Activated CD8-positive, alpha-beta memory T cell treated with anti-CD3 and anti-CD28 coated beads, Interleukin-2, amount 10 ng/mL, durations not matched to agents 7 days and 5 days (primary cell): Measurements from ENCODE around the gene TMF1. TPM values are rescaled to one million over a fixed set of nuclear protein-coding genes. Genes with fewer than 3 reads are reported as not detected.

ENCODE experiments used
- ATAC-seq: fragments of 150-1000 bp; cut with Tn5 transposase; one replicate; pipeline ENCODE4 v1.10.0; 2021; ENCODE audit warnings: moderate library complexity
- CTCF ChIA-PET: fragments of 350-600 bp; sonication (Branson Sonifier 250); formaldehyde crosslinking; loops from one replicate; lab custom pipeline; 2021; ENCODE audit warnings: antibody characterized with exemption; lab: Charles Lee
- DNase-seq: peaks from one replicate; pipeline ENCODE4 v3.0.0-alpha.2; 2020
- H3K27ac Mint-ChIP-seq: one replicate; pipeline ENCODE4 v1.8.0; 2021; ENCODE audit warnings: mild to moderate bottlenecking, mixed read lengths
- H3K27me3 Mint-ChIP-seq: one replicate; pipeline ENCODE4 v1.8.0; 2021; ENCODE audit warnings: mixed read lengths
- H3K36me3 Mint-ChIP-seq: one replicate; pipeline ENCODE4 v1.8.0; 2021; ENCODE audit warnings: mild to moderate bottlenecking, mixed read lengths
- H3K4me1 Mint-ChIP-seq: one replicate; pipeline ENCODE4 v1.8.0; 2021; ENCODE audit warnings: mixed read lengths
- H3K4me3 Mint-ChIP-seq: one replicate; pipeline ENCODE4 v1.8.0; 2021; ENCODE audit warnings: mild to moderate bottlenecking, moderate library complexity, mixed read lengths
- H3K9me3 Mint-ChIP-seq: one replicate; pipeline ENCODE4 v1.8.0; 2022; ENCODE audit warnings: low read depth, mixed read lengths
- microRNA-seq: library from miRNA; unstranded; fragments of <30 nt; microRNA quantifications from one replicate; pipeline ENCODE4 v1.2.0, GENCODE V29; 2022
- total RNA-seq, 2 experiments: library from RNA; stranded (reverse); gene quantifications; one replicate each; pipeline ENCODE4 v1.2.3, GENCODE V29; 2021

Gene TMF1
- total RNA-seq, 2 experiments from 2014 or later, result 47.5 to 49.5 TPM

GRCh38 chr3:68974711-68975110 lies 77.4 kb downstream of the TMF1 start:
- H3K27me3 Mint-ChIP-seq, result peaks cover 10% of the 10 kb centered on the region
- H3K4me1 Mint-ChIP-seq, result no peaks in the 10 kb centered on the region
- peaks cover 11% of the 10 kb centered on the region for H3K36me3 Mint-ChIP-seq
- H3K9me3 Mint-ChIP-seq, result no peaks in the 10 kb centered on the region
- no peak overlapping the region for H3K27ac Mint-ChIP-seq
- H3K4me3 Mint-ChIP-seq, result no peak overlapping the region
- no peak for ATAC-seq
- CTCF ChIA-PET, result interaction anchor here (0.9 kb wide), 1 partner anchor 14 kb away, joined by 3 read pairs; no protein-coding TSS in a partner anchor
- DNase-seq, result no peak

GRCh38 chr3:68973639-68974038 lies 78.5 kb downstream of the TMF1 start:
- H3K27me3 Mint-ChIP-seq, result peaks cover 18% of the 10 kb centered on the region
- no peak overlapping the region for H3K27ac Mint-ChIP-seq

GRCh38 chr3:68972358-68972979 lies 79.7 kb downstream of the TMF1 start:
- H3K4me3 Mint-ChIP-seq, result no peak overlapping the region
- H3K4me1 Mint-ChIP-seq, result no peaks in the 10 kb centered on the region
- no peak overlapping the region for H3K27ac Mint-ChIP-seq
- CTCF ChIA-PET, result interaction anchor here (0.7 to 1.9 kb wide), 4 partner anchors 12 to 79 kb away, joined by 3 to 4 read pairs (median 3); no protein-coding TSS in a partner anchor
- peaks cover 4% of the 10 kb centered on the region for H3K36me3 Mint-ChIP-seq
- no peaks in the 10 kb centered on the region for H3K9me3 Mint-ChIP-seq
- peak; percentile 77 for ATAC-seq
- peaks cover 22% of the 10 kb centered on the region for H3K27me3 Mint-ChIP-seq
- peak; percentile 65 for DNase-seq

More at GRCh38 chr3:68973639-68974038, 78.5 kb downstream of the TMF1 start:
- H3K9me3 Mint-ChIP-seq, result no peaks in the 10 kb centered on the region
- DNase-seq, result no peak
- CTCF ChIA-PET, result interaction anchor here (0.9 to 1.1 kb wide), 2 partner anchors 13 to 147 kb away, joined by 3 read pairs; no protein-coding TSS in a partner anchor
- no peak for ATAC-seq
- no peak overlapping the region for H3K4me3 Mint-ChIP-seq
- H3K4me1 Mint-ChIP-seq, result no peaks in the 10 kb centered on the region
- H3K36me3 Mint-ChIP-seq, result peaks cover 9% of the 10 kb centered on the region

Small RNA genes lying within 50 kb of the gene (microRNA-seq; reads per million reads assigned to microRNA genes)
- gene MIR3136, result 15.7 reads per million, percentile 39 among the genes with 10 or more reads in this experiment

Other genes with a start within 250 kb of the TMF1 start
- gene TAFA4, start 119.8 kb downstream of the TMF1 start, total RNA-seq, result not detected
- gene EOGT, start 38.6 kb downstream of the TMF1 start, total RNA-seq, result 10 to 100 TPM; 15.4 to 15.5 TPM
- gene UBA3, start 28.0 kb upstream of the TMF1 start, total RNA-seq, result 100 to 1,000 TPM; 104 to 133 TPM
- 100 to 1,000 TPM; 132 to 203 TPM for gene ARL6IP5, start 32.6 kb upstream of the TMF1 start, total RNA-seq
- not detected for gene LMOD3, start 70.3 kb upstream of the TMF1 start, total RNA-seq